ELR (cell line): ENCODE results near the gene ERBB2.
"Not testable (repeated sequence)": the region's sequence is repeated elsewhere in the genome, so short reads cannot be mapped to it uniquely, and the experiment has no call there.

Source experiments
- DNase-seq: peaks from one replicate; pipeline ENCODE4 v3.0.0-alpha.2; 2015; ENCODE audit warnings: low read depth

Gene ERBB2

DNA sequence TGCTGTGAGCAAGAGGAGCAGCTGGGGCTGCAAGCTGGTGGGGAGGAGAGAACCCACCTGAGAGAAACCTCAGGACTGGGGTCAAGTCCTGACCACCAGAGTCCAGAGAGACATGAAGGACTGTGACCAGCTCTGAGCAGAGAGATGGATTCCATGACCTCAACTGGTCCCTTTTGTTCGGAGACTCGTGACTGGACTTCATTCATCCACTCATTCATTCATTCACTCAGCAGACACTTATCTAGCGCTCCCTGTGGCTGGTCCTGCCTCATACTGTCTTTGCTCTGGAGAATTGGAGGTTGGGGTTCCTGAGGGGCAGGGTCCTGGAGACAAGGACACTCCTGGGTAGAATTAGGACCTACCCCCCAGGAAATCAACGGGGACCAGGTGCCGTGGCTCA is 4.0 kb downstream of the ERBB2 start:
- DNase-seq: no peak

DNA sequence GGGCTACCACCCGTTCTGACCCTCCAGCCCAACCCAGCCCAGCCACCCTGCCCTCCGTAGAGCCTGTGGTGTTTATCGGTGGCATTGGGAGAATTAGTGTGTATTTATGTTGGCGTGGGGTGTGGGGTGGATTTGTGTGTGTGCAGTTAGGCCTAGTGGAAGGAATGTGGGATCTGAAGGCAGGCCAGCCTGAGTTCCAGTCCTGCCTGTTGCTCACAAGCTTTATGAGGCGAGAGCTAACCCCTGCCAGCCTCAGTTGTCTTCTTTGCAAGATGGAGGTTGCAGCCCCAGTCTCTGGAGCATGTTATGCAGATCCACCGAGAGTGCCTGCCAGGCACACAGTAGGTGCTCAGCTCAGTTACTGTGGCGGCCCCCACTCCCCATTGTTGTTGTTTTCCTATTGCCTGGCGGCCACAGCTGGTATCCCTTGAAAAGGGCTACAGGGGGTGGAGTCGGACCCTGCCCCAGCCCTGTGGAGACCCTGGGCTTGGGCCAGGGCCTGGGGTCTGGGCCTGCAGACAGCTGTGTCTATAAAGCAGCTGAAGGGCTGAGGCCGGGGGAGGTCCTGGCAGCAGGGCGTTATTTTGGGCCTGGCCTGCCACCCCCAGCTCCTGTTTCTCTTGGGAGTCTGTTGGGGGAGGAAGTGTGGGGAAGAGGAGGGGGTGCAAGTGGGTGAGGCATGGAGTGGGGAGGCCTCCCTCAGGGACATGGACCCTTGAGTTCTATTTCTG is 5.1 kb downstream of the ERBB2 start:
- no peak for DNase-seq

DNA sequence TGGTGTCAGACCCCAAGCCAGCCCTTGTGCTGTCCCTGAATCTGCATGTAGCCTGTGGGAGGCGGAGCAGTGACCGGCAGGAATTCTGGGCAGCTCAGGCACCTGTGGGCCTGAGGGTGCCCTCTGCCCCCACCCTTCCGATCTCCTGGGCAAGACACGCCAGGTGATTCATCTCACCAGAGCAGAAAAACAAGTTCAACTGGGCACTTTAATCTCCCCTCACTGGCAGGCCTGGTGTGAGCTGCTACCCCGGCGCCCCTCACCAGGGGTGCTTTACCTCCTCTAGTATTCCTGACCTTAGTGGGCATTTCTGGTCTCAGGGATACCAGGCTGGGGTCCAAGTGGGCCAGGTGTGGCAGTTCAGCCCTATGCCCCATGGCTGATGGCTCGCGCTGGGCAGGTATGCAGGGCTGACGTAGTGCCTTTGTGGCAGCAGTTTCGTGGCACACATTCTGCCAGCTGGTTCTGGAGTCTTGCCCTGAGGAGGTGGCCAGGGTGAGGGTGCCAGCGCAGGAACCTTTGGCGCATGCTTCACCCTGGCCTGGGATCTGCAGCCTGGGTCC is 6.0 kb downstream of the ERBB2 start:
- DNase-seq: no peak

DNA sequence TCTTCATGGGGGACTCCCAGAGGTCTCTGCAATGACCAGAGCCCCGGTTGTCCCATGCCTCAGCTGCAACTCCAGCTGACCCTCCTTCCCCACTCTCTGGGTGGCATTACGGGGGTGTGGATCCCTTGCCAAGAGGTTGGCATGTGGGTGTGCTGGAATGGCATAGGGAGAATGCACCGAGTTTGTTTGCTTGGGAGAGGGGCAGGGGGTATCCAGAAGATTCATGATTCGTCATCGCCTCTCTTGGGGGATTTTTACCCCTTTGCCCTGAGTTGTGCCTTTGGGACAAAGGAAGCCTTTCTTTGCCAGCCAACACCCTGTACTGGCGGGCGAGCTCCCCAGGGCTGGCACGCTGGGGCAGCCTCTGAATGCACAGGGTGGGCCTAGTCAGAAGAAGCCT is 6.5 kb downstream of the ERBB2 start:
- no peak for DNase-seq

DNA sequence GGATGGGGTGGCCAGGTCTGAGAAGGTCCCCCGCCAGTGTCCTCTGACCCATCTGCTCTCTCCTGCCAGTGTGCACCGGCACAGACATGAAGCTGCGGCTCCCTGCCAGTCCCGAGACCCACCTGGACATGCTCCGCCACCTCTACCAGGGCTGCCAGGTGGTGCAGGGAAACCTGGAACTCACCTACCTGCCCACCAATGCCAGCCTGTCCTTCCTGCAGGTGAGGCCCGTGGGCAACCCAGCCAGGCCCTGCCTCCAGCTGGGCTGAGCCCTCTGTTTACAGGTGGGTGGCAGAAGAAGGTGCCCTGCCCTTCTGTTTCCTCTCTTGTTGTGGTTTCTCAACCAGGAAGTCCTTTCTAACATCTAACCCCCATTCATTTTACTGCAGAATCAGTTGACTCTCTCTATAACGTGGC is 7.1 kb downstream of the ERBB2 start:
- DNase-seq: no peak

GRCh38 chr17:39709319-39709997 is 9.6 kb downstream of the ERBB2 start:
- no peak for DNase-seq

DNA sequence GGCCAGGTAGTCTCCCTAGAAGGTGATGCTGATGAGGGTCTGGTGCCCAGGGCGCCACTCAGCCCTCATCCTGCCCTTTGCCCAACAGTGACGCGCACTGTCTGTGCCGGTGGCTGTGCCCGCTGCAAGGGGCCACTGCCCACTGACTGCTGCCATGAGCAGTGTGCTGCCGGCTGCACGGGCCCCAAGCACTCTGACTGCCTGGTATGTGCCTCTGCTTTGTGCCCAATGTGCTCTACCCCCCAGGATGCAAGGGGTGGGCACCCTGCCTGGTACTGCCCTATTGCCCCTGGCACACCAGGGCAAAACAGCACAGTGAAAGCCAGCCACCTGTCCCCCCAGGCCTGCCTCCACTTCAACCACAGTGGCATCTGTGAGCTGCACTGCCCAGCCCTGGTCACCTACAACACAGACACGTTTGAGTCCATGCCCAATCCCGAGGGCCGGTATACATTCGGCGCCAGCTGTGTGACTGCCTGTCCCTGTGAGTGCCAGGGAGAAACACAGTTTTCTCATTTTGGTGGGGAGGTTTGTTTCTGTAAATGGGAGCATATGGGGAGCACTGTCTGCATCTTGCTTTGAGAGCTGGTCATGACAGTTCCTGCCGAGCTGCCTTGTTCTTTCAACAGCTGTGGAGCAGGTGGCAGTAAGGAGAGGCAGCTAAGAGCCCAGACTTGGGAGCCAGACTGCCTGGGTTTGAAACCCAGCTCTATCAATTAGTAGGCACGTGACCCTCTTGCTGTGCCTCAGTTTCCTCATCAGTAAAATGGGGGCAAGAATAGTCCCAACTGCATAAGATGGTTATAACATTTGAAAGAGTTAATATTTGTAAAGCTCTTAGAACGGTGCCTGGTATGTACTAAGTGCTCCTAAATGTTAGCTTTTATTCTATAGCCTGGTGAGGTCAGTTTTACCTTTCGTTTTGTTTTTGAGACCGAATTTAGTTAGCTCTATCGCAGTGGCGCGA is 10.4 kb downstream of the ERBB2 start:
- DNase-seq: no peak

- DNase-seq: not testable (repeated sequence)
Observed at GRCh38 chr17:39711071-39711470, 11.2 kb downstream of the ERBB2 start.

DNA sequence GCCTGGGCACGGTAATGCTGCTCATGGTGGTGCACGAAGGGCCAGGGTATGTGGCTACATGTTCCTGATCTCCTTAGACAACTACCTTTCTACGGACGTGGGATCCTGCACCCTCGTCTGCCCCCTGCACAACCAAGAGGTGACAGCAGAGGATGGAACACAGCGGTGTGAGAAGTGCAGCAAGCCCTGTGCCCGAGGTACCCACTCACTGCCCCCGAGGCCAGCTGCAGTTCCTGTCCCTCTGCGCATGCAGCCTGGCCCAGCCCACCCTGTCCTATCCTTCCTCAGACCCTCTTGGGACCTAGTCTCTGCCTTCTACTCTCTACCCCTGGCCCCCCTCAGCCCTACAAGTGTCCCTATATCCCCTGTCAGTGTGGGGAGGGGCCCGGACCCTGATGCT is 12.0 kb downstream of the ERBB2 start:
- no peak for DNase-seq

GRCh38 chr17:39714234-39714633 is 14.4 kb downstream of the ERBB2 start:
- DNase-seq: no peak

GRCh38 chr17:39715375-39716072 is 15.7 kb downstream of the ERBB2 start:
- no peak for DNase-seq

GRCh38 chr17:39716073-39716818 is 16.4 kb downstream of the ERBB2 start:
- no peak for DNase-seq

- no peak for DNase-seq
Observed at GRCh38 chr17:39716879-39717536, 17.1 kb downstream of the ERBB2 start.

DNA sequence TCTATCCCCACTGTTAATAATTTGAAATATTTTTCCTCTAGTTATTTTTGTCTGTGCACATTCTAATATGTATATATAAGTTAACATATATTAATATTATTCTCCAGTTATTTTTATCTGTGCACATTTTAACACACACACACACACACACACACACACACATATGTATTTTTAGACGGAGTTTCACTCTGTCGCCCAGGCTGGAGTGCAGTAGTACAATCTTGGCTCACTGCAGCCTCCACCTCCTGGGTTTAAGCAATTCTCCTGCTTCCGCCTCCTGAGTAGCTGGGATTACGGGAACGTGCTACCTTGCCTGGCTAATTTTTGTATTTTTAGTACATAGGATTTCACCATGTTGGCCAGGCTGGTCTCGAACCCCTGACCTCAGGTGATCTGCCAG is 17.8 kb downstream of the ERBB2 start:
- DNase-seq: no peak

DNA sequence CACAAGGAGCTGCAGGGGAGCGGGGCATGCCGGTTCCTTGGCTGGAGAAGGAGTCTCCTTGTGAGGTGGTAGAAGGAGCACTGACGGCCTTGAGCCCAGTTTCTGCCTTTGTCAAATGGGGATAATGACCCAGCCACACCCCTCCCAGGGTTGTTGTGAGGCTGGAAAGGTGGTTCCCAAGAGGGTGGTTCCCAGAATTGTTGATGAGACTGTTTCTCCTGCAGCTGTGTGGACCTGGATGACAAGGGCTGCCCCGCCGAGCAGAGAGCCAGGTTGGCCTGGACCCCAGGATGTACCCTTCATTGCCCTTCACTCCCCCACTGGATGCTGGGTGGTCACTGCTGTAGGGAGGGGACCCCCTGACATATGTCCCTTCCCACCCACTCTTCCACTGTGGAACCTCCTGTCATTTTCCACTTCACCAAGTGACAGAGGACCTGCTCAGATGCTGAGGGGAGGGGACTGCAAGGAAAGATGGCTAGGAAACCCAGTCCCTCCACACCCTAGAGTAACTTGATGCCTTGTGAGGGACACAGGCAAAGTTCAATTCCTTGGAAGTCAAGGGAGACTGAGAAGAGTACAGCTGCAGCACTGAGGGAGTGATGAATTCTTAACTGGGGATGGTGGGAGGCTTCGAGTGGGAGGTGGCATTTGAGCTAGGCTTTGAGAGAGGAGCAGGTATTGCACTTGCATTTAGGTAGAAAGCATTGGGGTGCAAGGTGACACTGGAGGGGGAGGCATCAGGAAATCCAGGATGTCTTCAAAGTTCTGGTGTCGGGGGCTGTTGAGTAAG is 19.9 kb downstream of the ERBB2 start:
- DNase-seq: no peak

- DNase-seq: no peak
Observed at GRCh38 chr17:39722104-39722503, 22.2 kb downstream of the ERBB2 start.

- DNase-seq: peak; percentile 17
Observed at GRCh38 chr17:39722965-39723848, 23.3 kb downstream of the ERBB2 start.

- no peak for DNase-seq
Observed at GRCh38 chr17:39724731-39725130, 24.9 kb downstream of the ERBB2 start.

DNA sequence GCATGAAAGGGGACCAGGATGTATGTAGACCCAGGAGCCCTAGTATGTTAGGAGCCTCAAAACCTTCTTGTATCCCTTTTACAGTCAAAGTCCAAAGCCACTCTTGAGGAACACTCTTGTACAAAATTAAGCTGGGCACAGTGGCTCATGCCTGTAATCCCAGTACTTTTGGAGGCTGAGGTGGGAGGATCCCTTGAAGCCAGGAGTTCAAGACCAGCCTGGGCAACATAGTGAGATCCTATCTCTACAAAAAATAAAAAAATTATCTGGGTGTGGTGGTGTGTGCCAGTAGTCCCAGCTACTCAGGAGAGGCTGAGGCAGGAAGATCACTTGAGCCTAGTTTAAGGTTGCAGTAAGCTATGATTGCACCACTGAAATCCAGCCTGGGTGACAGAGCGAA is 26.1 kb downstream of the ERBB2 start:
- DNase-seq: not testable (repeated sequence)
